GM18498 (cell line): ENCODE measurements around the gene KISS1R.
A peak's percentile ranks its signal among the peaks of the same experiment; 100 is the strongest.
"Not testable (repeated sequence)": the region's sequence is repeated elsewhere in the genome, so short reads cannot be mapped to it uniquely, and the experiment has no call there.

ENCODE experiments used
- ATAC-seq: cut with Tn5 transposase; IDR thresholded peaks from one replicate; pipeline ENCODE4 v1.9.1; 2021; ENCODE audit warnings: mild to moderate bottlenecking, moderate library complexity; ENCODE audit not compliant: unreplicated experiment

Gene KISS1R

GRCh38 chr19:952049-952679 is 35.0 kb downstream of the KISS1R start:
- ATAC-seq = no peak

GRCh38 chr19:952680-953444 is 35.7 kb downstream of the KISS1R start:
- no peak for ATAC-seq

- no peak for ATAC-seq
Measured at GRCh38 chr19:953445-954271, 36.5 kb downstream of the KISS1R start.

- no peak for ATAC-seq
Measured at GRCh38 chr19:954272-954671, 37.1 kb downstream of the KISS1R start.

GRCh38 chr19:954672-955494 is 37.8 kb downstream of the KISS1R start:
- peak; percentile 43 for ATAC-seq

GRCh38 chr19:955803-956765 is 39.0 kb downstream of the KISS1R start:
- no peak for ATAC-seq

- ATAC-seq = no peak
Measured at GRCh38 chr19:956766-957440, 39.8 kb downstream of the KISS1R start.

- not testable (repeated sequence) for ATAC-seq
Measured at GRCh38 chr19:957578-957977, 40.4 kb downstream of the KISS1R start.

- no peak for ATAC-seq
Measured at GRCh38 chr19:958967-959855, 42.1 kb downstream of the KISS1R start.

GRCh38 chr19:960020-960419 is 42.9 kb downstream of the KISS1R start:
- ATAC-seq = no peak

GRCh38 chr19:960601-960938 is 43.4 kb downstream of the KISS1R start:
- no peak for ATAC-seq

- ATAC-seq = no peak
Measured at GRCh38 chr19:961866-962620, 44.9 kb downstream of the KISS1R start.

GRCh38 chr19:962683-963400 is 45.7 kb downstream of the KISS1R start:
- no peak for ATAC-seq

GRCh38 chr19:963486-963951 is 46.4 kb downstream of the KISS1R start:
- ATAC-seq = no peak

GRCh38 chr19:964116-964520 is 47.0 kb downstream of the KISS1R start:
- ATAC-seq = no peak

GRCh38 chr19:964761-965694 is 47.9 kb downstream of the KISS1R start:
- no peak for ATAC-seq
